GM13976 (cell line): ENCODE data around the gene FAM83D.

Experiments used
- DNase-seq: peaks from one replicate; pipeline ENCODE4 v3.0.0; 2012; ENCODE audit warnings: low spot score
- CTCF ChIP-seq: IDR thresholded peaks from 2 replicates; pipeline ENCODE4 v1.5.1; 2012; ENCODE audit warnings: borderline replicate concordance, mild to moderate bottlenecking; ENCODE audit not compliant: insufficient read depth; ENCODE audit errors: extremely low read depth, missing control alignments, control extremely low read depth
- in situ Hi-C: fragments of 300-500 bp; cut with MboI; formaldehyde crosslinking; loops from one replicate; pipeline ENCODE4 v1.12.0; 2022; ENCODE audit warnings: low sequenced_read_pairs, mixed read lengths, inconsistent platforms; ENCODE audit not compliant: unreplicated experiment

FAM83D gene

GRCh38 chr20:38926142-38926933, at the start of gene FAM83D:
TSS of gene FAM83D (plus strand) at chr20:38926417. CDS start at chr20:38926443, 26 bp downstream.
- in situ Hi-C loops = loop anchor here (10.0 kb wide), 1 partner anchor 118 kb away; no protein-coding TSS in a partner anchor
- peak; percentile 100 for DNase-seq
- no peak for TF ChIP-seq CTCF

DNA sequence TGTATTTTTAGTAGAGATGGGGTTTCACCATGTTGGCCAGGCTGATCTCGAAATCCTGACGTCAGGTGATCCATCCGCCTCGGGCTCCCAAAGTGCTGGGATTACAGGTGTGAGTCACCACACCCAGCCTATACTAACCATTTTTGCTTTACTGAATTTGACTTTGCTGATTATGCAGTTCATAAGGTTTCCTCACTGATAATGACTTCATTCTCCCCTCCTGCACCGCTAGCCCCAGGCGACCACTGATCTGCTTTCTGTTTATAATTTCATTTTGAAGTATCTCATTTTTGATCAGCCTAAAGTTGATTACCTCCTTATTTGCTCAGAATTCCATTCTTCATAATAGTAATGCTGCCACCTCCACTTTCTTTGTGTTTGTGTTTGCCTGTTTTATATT, 48.7 kb upstream of the FAM83D start:
- DNase-seq = no peak
- in situ Hi-C loops = no loop called here
- TF ChIP-seq CTCF = no peak

- TF ChIP-seq CTCF = no peak
- DNase-seq = no peak
- in situ Hi-C loops = no loop called here
Measured at GRCh38 chr20:38878866-38879265, 47.4 kb upstream of the FAM83D start.

GRCh38 chr20:38880952-38881735, 45.1 kb upstream of the FAM83D start:
- TF ChIP-seq CTCF = peak; percentile 12
- in situ Hi-C loops = no loop called here
- DNase-seq = no peak

DNA sequence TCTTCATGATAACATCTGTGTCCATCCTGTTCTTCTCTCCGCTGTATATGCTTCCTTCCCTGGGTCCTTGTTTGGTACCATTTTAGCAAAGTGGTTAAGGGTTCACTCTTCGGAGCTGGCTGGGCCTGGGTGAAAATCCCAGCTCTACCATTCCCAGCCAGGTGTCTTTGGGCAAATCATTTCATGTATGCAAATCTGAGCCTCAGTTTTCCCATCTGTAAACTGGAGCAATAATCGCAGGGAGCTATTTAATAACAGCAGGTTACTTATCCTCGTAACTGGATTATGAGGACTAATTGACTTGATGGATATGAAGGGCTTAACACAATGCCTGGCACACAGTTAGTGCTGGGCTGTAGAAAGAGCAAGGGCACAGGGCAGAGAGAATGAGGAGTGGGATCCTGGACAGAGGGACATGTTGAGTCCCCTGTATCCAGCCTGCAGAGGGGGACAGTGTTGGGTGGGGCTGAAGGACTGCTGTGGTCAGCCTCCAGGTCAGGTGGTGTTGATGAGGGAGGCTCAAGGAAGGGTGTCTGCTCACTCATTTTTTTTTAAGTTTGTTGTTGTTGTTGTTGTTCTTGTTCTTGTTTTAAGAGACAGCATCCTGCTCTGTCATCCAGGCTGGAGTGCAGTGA, 44.3 kb upstream of the FAM83D start:
- no peak for DNase-seq
- in situ Hi-C loops = no loop called here
- no peak for TF ChIP-seq CTCF

DNA sequence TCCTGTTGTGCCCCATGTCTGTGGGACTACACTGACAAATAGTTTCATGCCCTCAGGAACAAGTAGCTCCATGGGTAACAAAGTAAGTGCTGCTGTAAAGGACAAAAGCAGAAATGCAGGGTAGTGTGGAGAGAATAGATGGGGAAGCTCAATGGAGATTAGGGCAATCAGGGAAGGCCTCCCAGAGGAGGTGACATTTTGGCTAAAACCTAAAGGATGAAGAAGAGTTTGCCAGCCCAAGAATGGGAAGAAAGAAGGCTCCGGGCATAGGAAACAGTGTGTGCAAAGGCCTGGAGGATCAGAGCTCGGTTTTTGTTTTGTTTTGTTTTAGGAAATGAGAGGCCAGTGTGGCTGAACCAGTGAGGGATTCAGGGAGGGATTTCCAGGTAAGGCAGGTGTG, 43.6 kb upstream of the FAM83D start:
- DNase-seq = no peak
- no peak for TF ChIP-seq CTCF
- in situ Hi-C loops = no loop called here
